Activated naive CD8-positive, alpha-beta T cell (primary cell): ENCODE measurements around the gene GPBAR1.

ENCODE experiments used
- H3K27ac Mint-ChIP-seq: one replicate; pipeline ENCODE4 v1.8.0; 2021; ENCODE audit warnings: mixed read lengths
- H3K27me3 Mint-ChIP-seq: one replicate; pipeline ENCODE4 v1.8.0; 2021; ENCODE audit warnings: mixed read lengths
- H3K36me3 Mint-ChIP-seq: one replicate; pipeline ENCODE4 v1.8.0; 2021; ENCODE audit warnings: mixed read lengths
- H3K4me1 Mint-ChIP-seq: one replicate; pipeline ENCODE4 v1.8.0; 2021; ENCODE audit warnings: low read depth, mixed read lengths
- H3K4me3 Mint-ChIP-seq: one replicate; pipeline ENCODE4 v1.8.0; 2021; ENCODE audit warnings: mild to moderate bottlenecking, mixed read lengths
- H3K9me3 Mint-ChIP-seq: one replicate; pipeline ENCODE4 v1.8.0; 2021; ENCODE audit warnings: low read depth, mixed read lengths

The GPBAR1 gene

DNA sequence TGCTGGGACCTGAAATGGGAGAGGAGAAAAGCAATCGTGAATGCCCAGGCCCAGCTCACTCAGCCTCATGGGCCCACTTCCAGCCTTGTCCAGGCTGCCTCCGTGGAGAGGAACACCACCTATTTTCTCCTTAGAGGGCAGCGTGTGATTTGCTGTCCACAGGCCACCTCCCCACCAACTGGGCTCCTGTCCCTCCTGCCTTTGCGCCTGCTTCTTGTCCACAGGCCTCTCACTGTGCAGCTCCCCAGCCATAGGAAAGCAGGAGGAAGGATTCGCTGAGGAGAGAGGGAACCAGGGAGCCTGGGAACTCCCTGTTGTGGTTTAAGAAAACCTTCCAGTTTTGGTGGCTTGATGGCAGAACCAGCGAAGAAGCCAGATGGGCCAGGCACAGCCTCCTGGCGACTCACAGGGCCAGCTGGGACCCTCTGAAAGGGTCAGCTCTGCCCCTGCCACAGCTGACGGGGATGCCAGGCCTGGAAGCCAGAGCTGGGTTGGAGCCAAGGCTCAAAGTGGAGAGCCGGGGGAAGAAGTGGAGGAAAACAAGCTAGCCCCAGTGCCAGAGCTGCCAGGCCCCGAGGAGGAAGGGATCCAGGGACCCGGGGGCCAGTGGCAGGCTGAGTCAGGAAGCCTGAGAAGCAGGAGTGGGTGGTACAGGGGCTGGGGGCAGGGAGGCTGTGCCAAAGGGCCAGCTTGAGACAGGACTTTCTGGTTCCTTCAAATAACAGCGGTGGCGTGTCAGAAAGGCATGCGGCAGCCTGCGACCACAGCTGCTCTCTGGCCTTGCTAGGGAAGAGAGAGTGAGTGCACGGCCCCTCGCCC lies 21.6 kb downstream of the GPBAR1 start:
- no peak overlapping the region for H3K4me3 Mint-ChIP-seq
- H3K4me1 Mint-ChIP-seq, result peaks cover 50% of the 10 kb centered on the region
- H3K9me3 Mint-ChIP-seq, result no peaks in the 10 kb centered on the region
- H3K27me3 Mint-ChIP-seq, result no peaks in the 10 kb centered on the region
- H3K36me3 Mint-ChIP-seq, result peaks cover 2% of the 10 kb centered on the region
- H3K27ac Mint-ChIP-seq, result peak overlapping the region; percentile 50

DNA sequence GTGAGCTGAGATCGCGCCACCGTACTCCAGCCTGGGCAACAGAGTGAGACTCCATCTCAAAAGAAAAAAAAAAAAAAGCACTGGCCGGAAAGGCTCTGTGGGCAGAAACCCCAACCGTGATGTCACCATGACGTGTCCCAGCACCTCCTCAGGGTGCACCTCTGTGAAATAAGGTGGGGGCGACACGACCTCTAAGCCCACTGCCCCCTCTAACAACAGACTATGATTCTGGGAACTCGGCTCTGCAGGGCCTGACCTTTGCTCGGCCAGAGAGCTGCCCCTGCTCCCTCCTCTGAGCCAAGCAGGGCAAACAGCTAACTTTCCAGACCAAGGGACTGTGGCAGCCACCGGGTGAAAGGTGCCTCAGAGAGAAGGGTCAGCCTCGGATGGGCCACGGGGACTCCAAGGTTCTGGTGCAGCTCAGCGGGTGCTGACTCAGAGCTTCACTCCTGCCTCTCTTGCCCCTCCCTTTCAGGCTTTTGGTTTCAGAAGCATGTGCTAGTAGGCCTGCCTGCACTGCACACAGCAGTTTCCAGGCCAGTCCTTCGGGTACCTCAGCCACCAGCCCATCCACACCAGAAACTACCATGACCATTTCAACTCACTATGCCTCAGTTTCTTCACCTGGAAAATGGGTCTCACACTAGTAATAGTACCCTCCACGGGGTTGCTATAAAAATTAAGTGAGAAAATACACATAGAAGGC lies 23.4 kb downstream of the GPBAR1 start:
- H3K27ac Mint-ChIP-seq, result peak overlapping the region; percentile 98
- peak overlapping the region; percentile 92 for H3K4me3 Mint-ChIP-seq
- H3K36me3 Mint-ChIP-seq, result peaks cover 2% of the 10 kb centered on the region
- no peaks in the 10 kb centered on the region for H3K9me3 Mint-ChIP-seq
- no peaks in the 10 kb centered on the region for H3K27me3 Mint-ChIP-seq
- peaks cover 66% of the 10 kb centered on the region for H3K4me1 Mint-ChIP-seq

DNA sequence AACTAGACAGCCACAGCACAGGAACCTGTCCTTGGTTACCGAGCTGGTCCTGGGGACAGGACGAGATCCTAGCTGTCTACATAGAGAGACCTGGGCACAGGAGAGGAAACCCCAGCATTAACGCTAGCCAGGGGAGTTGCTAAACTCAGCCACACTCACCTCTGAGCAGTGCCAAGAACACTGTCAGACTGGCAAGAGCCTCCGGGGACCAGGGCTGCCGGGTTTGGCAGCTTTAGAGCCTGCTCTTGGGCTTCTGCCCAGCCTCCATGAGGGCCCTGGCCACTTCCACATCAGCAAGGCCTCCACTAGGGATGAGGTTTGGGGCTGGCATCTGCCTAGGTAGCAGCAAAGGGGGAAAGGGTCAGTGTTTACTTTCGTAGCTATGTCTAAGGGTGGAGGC lies 24.8 kb downstream of the GPBAR1 start:
- Mint-ChIP-seq H3K36me3 (no peaks in the 10 kb centered on the region), H3K27ac (peak overlapping the region; percentile 98), H3K9me3 (no peaks in the 10 kb centered on the region), H3K27me3 (no peaks in the 10 kb centered on the region), H3K4me1 (peaks cover 80% of the 10 kb centered on the region), H3K4me3 (peak overlapping the region; percentile 92)

DNA sequence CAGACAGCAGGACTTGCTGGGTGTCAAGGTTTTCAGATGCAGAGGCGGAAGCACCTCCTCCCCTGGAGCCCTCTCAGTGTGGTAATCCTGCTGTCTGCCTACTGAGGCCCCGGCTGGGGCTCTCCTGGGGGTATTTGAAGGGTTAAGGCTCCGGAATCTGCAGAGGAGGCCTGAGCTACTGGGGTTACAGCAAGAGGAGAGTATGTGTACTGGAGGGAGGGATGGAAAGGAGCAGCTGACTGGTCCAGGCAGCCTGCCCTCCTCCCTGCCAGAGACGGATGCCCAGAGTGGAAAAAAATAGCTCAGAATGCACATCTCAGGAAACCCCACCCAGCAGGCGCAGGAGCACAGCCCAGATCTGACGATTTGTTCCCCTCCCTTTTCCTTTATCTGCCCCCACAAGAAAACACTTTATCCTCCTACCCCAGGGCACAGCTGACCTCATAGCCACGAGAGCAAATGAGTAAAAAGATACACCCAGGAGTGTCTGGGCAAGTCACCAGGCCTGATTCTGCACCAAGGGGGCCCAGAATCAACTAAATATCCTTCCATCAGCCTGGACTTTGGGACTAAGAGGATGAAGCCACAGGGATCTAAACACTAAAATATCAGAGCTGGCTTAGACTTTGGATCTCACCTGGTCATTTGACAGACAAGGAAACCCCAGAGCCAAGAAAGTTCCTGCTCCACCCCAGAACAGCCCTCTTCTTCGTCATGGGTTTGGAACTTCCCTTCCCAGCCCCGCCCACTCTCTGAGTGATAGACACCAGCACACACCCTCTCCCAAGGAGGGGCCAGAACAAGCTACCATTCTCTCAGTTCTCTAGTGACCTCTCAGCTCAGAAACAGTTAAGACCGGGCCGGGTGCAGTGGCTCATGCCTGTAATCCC lies 26.0 kb downstream of the GPBAR1 start:
- Mint-ChIP-seq H3K27me3 (no peaks in the 10 kb centered on the region), H3K27ac (peak overlapping the region; percentile 98), H3K9me3 (no peaks in the 10 kb centered on the region), H3K4me1 (peaks cover 85% of the 10 kb centered on the region), H3K4me3 (peak overlapping the region; percentile 92), H3K36me3 (no peaks in the 10 kb centered on the region)

DNA sequence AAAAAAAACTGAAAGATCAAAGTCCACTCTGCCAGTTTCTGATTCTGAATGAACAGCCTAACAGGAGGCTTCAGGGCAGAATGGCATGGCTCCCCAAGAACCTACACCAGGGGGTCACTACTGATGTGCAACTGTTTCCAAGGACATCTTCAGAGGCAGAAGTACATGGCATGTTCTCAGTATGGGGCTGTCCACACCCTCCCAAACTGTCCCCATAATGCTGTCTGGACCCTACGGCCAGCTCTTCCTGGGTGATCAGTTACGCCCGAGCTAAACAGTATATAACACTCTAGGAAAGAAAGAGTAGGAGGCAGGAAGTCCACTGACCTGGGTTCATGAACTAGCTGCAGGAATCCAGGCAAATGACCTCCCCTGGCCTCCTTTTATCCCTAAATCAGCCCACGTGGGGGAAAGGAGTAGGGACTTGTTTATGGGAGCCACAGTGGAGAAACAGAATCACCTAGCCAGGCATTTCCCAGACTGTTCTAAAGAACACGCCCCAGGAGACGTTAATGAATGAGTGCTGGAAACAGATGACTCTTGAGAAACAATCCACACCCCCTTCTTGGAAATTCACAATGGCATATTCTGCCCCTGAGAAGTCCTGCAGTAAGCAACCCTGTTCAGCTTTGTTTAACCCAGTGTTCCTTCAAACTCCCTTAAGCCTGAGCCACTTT lies 29.0 kb downstream of the GPBAR1 start:
- Mint-ChIP-seq H3K27ac (peak overlapping the region; percentile 90), H3K36me3 (no peaks in the 10 kb centered on the region), H3K4me3 (peak overlapping the region; percentile 89), H3K27me3 (no peaks in the 10 kb centered on the region), H3K4me1 (peaks cover 74% of the 10 kb centered on the region), H3K9me3 (no peaks in the 10 kb centered on the region)

DNA sequence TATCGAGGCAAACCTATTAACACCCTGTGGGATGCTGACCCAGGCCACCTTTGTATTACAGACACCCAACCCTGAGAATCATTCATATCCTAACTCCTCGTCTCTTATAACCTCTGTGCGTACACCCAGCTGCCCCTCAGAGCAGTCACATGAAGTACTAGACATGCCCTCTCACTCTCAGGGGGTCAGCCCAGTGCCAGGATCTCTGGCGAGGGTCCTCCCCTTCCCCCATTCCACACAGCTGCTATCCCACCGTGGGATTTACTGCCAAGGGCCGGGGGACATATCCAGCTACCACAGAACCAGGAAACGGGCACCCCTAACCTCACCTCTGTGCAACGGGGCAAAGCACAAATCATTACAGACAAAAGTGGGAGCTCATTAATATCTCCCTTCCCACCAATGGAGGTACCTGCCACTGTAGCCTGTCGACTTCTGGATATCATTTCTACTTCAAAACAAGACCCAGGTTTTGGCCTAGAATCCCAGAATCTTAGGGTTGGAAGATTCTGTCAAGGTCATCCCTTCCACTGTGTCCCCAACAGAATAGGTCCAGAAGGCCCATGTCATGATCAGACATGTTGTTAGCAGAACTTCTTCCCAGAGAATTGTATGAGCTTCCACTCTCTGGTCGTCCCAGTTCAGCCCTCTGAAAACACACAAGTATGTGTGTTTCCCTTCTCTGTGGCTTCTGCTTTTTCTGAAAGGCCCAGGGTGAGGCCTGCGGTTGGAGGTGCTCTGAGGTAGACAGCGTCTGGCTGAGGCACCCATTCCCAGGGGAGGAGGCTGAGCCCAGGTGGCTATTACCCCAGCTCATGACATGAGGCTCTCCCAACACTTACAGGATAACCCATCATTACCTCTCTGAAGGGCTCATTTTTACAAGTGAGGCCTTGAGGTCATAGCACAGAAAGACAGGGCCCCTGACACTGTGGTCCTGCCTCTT lies 29.8 kb downstream of the GPBAR1 start:
- Mint-ChIP-seq H3K27ac (peak overlapping the region; percentile 90), H3K36me3 (no peaks in the 10 kb centered on the region), H3K4me1 (peaks cover 66% of the 10 kb centered on the region), H3K27me3 (no peaks in the 10 kb centered on the region), H3K4me3 (peak overlapping the region; percentile 89), H3K9me3 (no peaks in the 10 kb centered on the region)

DNA sequence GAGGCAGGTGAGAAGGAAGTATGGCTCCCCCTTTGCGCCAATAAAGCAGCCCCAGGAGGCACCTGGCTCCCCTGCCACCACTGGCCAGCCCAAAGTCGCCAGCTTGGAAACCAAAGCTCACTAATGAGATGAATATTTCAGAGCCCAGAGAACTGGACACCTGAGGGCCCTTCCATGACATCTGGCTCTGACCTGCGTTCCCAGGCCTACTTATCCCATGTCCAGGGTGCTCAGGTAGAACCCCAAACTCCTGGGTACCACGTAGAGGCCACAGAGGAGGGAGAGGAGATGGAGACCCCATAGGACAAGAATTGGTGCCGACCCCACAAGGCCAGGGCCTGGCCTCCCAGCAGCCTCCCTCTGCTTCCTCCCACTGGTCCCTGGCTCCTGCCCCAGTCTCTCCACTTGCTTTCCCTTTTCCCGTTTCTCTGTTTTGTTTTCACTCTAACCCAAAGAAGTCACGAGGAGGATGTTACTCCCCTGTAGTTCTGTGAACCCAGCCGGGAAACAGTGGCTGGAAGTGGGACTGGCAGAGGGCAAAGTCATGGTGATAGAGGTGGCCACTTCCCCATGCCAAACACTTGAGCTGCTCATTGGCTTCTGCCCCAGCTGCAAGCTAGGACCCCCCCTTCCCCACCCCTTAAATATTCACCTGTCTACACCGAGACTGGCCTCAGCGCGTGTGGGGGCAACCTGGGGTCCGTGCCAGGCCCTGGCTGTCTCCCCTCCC lies 30.7 kb downstream of the GPBAR1 start:
- H3K4me1 Mint-ChIP-seq, result peaks cover 57% of the 10 kb centered on the region
- no peaks in the 10 kb centered on the region for H3K36me3 Mint-ChIP-seq
- peak overlapping the region; percentile 89 for H3K4me3 Mint-ChIP-seq
- H3K27ac Mint-ChIP-seq, result peak overlapping the region; percentile 90
- no peaks in the 10 kb centered on the region for H3K27me3 Mint-ChIP-seq
- no peaks in the 10 kb centered on the region for H3K9me3 Mint-ChIP-seq

DNA sequence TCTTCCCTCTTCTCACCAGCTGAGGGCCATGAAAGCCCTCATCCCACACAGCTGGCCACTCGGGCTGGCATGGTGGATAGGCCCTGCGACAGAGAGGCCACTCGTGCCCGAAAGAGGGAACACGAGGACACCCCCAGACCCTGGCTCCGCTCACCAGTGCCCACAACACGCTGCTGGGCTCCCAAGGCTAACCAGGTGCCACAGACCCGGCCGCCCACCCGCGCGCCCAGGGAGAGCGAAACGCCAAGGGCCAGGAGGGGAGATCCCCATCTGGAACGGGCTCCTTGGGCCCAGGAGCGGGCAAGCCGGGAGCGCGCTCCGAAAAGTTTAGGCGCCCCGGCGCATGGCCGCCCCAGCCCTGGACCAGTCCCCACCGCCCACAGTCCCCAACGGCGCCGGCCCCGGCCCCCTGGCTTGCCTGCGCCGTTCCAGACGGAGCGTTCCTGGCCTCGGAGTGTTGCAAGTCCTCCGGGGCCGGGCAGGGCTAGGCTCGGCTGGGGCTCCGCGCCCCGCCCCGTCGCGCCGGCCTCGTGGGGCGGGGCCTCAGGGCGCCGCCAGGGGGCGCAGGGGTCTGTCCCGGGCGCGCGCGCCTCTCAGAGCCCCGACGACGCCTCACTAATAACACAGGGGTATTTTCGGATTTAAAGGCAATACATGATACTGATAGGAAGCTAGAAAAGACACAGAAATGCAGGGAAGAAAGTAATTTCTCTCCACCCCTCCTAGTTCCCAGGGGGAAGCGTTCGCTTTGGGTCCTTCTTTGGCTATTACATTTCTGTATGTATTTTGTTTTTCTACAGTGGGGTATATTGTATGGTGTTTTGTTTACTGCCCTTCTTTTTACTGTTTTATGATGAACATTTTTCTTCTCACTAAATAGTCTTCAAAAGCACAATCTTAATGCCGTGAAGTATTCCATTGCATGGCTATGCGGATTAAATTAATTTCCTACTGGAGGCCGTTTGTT lies 31.5 kb downstream of the GPBAR1 start, which contains the start of gene TMBIM1:
TSS of gene TMBIM1 (minus strand) at position 456 of the 967 bp plus-strand sequence. CDS start 10,362 bp downstream, outside the sequence.
- Mint-ChIP-seq H3K27me3 (no peaks in the 10 kb centered on the region), H3K27ac (peak within 1 kb of the TSS; percentile 90), H3K4me3 (peak within 1 kb of the TSS; percentile 89), H3K36me3 (no peaks in the 10 kb centered on the region), H3K9me3 (no peaks in the 10 kb centered on the region), H3K4me1 (peaks cover 49% of the 10 kb centered on the region)

DNA sequence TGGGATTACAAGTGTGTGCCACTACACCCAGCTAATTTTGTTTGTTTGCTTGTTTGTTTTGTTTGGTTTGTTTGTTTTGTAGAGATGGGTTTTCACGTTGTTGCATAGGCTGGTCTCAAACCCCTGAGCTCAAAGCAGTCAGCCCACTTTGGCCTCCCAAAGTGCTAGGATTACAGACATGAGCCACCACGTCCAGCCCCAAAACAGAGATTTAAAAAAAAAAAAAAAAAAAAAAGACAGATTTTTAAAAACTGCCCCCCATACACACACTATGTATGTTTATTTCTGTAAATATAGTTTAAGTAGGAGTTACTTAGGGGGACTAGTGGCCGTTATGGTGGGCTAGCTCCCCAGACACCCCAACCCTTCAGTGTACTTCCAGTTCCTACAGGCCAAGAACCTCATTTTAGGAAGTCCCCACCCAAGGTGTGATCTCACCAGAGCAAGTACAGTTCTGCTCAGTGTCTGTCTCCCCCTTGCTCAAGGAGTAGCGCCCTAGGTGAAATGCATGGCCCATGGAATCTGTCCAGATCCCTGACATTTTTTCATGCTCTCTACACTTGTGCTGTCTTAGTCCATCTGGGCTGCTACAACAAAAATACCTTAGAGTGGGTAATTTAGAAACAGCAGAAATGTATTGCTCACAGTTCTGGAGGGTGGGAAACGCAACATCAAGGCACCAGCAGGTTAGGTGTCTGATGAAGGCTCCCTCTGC lies 33.1 kb downstream of the GPBAR1 start:
- H3K4me3 Mint-ChIP-seq, result peak overlapping the region; percentile 13
- no peak overlapping the region for H3K27ac Mint-ChIP-seq
- H3K36me3 Mint-ChIP-seq, result no peaks in the 10 kb centered on the region
- H3K4me1 Mint-ChIP-seq, result peaks cover 36% of the 10 kb centered on the region
- H3K9me3 Mint-ChIP-seq, result no peaks in the 10 kb centered on the region
- H3K27me3 Mint-ChIP-seq, result no peaks in the 10 kb centered on the region

DNA sequence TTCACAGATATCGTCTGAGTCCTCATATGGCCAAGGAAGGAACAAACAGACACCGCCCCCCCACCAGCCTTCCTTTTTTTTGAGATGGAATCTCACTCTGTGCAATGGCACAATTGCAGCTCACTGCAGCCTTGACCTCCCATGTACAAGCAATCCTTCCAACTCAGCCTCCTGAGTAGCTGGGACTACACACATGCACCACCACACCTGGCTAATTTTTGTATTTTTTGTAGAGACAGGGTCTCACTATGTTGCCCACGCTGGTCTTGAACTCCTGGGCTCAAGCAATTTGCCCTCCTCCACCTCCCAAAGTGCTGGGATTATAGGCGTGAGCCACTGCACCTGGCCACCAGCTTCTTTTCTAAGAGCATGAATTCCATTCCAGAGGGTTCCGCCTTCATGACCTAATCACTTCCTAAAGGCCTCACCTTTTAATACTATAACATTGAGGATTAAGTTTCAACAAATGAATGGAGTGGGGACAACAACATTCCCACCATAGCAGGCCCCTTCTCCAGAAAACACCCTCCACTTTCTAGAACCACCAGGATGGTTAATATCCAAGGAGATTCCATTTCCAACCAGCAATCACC lies 33.7 kb downstream of the GPBAR1 start:
- H3K4me1 Mint-ChIP-seq, result peaks cover 30% of the 10 kb centered on the region
- no peak overlapping the region for H3K4me3 Mint-ChIP-seq

DNA sequence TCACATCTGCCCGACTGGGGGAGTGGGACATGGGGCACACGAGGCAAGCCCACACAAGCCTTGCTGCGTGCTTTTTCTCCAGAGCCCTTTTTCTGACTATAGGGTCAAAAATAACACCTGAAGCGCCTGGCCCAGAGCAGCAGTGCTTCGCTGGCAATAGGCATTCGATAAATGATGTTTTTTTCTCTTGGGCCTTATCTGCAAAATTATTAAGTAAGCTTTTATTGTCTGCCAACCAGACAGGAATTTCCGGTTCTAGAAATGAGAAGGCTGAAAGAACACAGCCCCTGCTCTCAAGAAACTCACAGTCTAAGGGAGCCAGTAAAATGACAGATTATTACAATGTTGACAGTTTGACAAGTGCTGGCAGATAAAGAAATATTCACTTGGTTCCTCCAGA lies 34.2 kb downstream of the GPBAR1 start:
- Mint-ChIP-seq H3K27me3 (no peaks in the 10 kb centered on the region), H3K9me3 (no peaks in the 10 kb centered on the region), H3K4me1 (peaks cover 24% of the 10 kb centered on the region), H3K36me3 (no peaks in the 10 kb centered on the region), H3K4me3 (no peak overlapping the region), H3K27ac (no peak overlapping the region)

More for the DNA sequence above, 33.7 kb downstream of the GPBAR1 start:
- Mint-ChIP-seq H3K36me3 (no peaks in the 10 kb centered on the region), H3K27me3 (no peaks in the 10 kb centered on the region), H3K9me3 (no peaks in the 10 kb centered on the region), H3K27ac (no peak overlapping the region)
